ENCODE data around the gene CASP9. TPM values are rescaled to one million over a fixed set of nuclear protein-coding genes. Genes with fewer than 3 reads are reported as not detected.

The CASP9 gene
- total RNA-seq, 1 donor from 2014 or later, result 22.1 TPM

DNA sequence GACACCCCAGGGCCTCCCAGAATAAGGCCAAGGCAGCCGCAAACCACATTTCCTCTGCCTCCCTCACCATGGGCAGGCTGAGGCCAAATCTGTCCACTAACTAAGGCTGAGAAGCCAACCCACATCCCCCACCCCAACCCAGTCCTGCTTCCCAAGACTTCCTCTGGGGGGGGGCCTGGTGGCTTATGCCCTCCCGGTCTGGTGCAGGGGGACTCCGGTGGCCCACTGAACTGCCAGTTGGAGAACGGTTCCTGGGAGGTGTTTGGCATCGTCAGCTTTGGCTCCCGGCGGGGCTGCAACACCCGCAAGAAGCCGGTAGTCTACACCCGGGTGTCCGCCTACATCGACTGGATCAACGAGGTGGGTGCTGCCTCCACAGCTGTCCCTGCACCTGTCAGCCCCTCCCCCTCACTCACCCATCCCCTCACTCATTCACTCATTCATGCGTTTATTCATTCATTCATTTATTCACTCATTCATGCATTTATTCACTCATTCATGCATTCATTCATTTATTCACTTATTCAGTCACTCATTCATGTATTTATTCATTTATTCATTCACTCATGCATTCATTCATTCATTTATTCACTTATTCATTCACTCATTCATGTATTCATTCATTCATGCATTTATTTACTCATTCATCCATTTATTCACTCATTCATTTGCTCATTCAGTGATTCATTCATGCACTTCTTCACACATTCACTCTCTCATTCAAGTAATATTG is 78.5 kb downstream of the CASP9 start:
- DNase-seq (ENCODE audit: extremely low spot score in 2 of 2), result no peak
- TF ChIP-seq, protein P1, sequence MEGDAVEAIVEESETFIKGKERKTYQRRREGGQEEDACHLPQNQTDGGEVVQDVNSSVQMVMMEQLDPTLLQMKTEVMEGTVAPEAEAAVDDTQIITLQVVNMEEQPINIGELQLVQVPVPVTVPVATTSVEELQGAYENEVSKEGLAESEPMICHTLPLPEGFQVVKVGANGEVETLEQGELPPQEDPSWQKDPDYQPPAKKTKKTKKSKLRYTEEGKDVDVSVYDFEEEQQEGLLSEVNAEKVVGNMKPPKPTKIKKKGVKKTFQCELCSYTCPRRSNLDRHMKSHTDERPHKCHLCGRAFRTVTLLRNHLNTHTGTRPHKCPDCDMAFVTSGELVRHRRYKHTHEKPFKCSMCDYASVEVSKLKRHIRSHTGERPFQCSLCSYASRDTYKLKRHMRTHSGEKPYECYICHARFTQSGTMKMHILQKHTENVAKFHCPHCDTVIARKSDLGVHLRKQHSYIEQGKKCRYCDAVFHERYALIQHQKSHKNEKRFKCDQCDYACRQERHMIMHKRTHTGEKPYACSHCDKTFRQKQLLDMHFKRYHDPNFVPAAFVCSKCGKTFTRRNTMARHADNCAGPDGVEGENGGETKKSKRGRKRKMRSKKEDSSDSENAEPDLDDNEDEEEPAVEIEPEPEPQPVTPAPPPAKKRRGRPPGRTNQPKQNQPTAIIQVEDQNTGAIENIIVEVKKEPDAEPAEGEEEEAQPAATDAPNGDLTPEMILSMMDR (IDR thresholded peaks at IDR 0.05), result no peak
- TF ChIP-seq POLR2AphosphoS5 (IDR thresholded peaks at IDR 0.05; ENCODE audit: insufficient read depth in 1 of 2, low read depth in 1 of 2) (no peak), POLR2A (IDR thresholded peaks at IDR 0.05) (no peak)
- H3K9me3 ChIP-seq, result no peaks in the 10 kb centered on the region

DNA sequence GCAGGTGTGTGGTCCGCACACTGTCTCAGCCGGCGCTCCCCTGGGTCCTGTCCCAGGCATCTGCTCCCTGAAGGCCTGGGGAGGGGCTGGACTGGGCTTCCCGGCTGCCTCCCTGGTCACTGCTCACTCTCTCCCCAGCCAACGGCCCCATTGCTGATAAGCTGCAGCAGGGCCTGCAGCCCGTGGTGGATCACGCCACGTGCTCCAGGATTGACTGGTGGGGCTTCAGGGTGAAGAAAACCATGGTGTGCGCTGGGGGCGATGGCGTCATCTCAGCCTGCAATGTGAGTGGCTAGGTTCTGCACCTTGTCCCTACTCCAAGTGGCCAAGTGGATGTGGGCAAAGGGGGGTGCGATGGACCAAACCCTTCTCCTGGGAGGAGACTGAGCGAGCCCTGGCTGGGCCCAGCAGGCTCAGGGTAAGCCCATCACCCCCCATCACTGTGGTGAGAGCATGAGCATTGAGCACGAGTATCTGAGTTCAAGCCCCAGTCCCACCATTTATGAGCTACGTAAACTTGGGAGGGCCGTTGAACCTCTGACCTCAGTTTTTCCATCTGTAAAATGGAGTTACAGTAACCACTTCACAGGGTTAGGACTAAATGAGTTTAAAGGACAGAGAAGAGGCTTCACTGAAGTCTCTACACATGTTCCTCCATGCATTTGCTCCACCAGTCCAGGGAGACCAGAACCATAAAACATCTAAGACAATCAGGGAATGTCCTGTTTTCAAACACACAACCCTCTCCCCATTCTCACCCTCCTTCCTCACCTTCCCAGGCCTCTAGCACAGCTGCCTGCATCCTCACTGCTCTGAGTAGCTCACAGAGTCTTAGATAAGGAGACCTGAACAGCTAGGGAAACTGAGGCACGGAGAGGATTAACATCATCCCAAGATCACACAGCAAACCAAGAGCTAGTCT is 79.3 kb downstream of the CASP9 start:
- no peak overlapping the region for H3K27ac ChIP-seq
- intact Hi-C loops (cut with DNase I), result no loop called here

More for the DNA sequence above, 78.5 kb downstream of the CASP9 start:
- H3K4me3 ChIP-seq, result no peak overlapping the region
- H3K4me1 ChIP-seq, result no peaks in the 10 kb centered on the region
- intact Hi-C loops (cut with DNase I), result no loop called here
- no peaks in the 10 kb centered on the region for H3K36me3 ChIP-seq
- H3K27me3 ChIP-seq, result no peaks in the 10 kb centered on the region
- no peak overlapping the region for H3K27ac ChIP-seq

DNA sequence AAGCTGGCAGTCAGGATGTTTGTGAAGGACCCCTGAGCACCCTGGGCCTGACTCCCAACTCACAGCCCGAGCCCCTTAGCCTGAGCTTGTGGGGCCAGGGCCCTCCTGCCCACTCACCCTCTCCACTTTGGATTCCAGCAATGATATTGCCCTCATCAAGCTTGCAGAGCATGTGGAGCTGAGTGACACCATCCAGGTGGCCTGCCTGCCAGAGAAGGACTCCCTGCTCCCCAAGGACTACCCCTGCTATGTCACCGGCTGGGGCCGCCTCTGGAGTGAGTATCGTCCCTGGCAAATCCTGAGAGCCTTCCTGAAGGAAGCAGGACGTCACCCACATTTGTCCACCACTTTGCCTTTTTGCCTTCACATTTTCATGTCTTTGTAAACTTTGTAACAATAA is 80.7 kb downstream of the CASP9 start:
- Histone ChIP-seq H3K27me3 (no peaks in the 10 kb centered on the region), H3K36me3 (no peaks in the 10 kb centered on the region), H3K27ac (no peak overlapping the region), H3K9me3 (no peaks in the 10 kb centered on the region), H3K4me1 (no peaks in the 10 kb centered on the region), H3K4me3 (no peak overlapping the region)
- DNase-seq (ENCODE audit: extremely low spot score in 2 of 2), result no peak
- intact Hi-C loops (cut with DNase I), result no loop called here
- no peak for TF ChIP-seq POLR2A (IDR thresholded peaks at IDR 0.05)
- TF ChIP-seq POLR2AphosphoS5 (IDR thresholded peaks at IDR 0.05; ENCODE audit: insufficient read depth in 1 of 2, low read depth in 1 of 2), result no peak
- TF ChIP-seq, protein P1 (IDR thresholded peaks at IDR 0.05), result no peak

More for the DNA sequence above, 79.3 kb downstream of the CASP9 start:
- Histone ChIP-seq H3K4me3 (no peak overlapping the region), H3K27me3 (no peaks in the 10 kb centered on the region), H3K36me3 (no peaks in the 10 kb centered on the region), H3K4me1 (no peaks in the 10 kb centered on the region), H3K9me3 (no peaks in the 10 kb centered on the region)
- TF ChIP-seq POLR2A (IDR thresholded peaks at IDR 0.05) (no peak), POLR2AphosphoS5 (IDR thresholded peaks at IDR 0.05; ENCODE audit: insufficient read depth in 1 of 2, low read depth in 1 of 2) (no peak)
- TF ChIP-seq, protein P1 (IDR thresholded peaks at IDR 0.05), result no peak
- DNase-seq (ENCODE audit: extremely low spot score in 2 of 2), result no peak

DNA sequence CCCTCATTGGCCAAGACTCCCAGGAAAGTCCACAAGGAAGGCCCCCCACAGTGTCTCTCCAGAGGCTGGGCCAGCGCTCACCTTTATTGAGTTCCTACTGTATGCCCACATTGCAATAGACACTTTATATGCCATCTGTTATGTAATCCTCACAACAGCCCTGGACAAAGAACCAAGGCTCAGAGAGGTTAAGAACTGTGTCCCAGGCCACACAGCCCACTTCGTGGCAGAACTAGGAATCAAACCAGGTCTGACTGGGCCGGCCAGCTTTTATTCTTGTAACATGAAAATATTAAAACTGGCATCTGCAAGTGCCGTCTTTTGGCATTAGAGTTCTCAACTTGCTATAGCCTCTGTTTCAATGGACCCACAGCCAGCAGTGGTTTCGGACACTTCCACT is 81.3 kb downstream of the CASP9 start:
- Histone ChIP-seq H3K9me3 (no peaks in the 10 kb centered on the region), H3K4me1 (no peaks in the 10 kb centered on the region), H3K27me3 (no peaks in the 10 kb centered on the region), H3K4me3 (no peak overlapping the region), H3K27ac (no peak overlapping the region), H3K36me3 (no peaks in the 10 kb centered on the region)
- TF ChIP-seq POLR2AphosphoS5 (IDR thresholded peaks at IDR 0.05; ENCODE audit: insufficient read depth in 1 of 2, low read depth in 1 of 2) (no peak), POLR2A (IDR thresholded peaks at IDR 0.05) (no peak)
- TF ChIP-seq, protein P1 (IDR thresholded peaks at IDR 0.05), result no peak
- intact Hi-C loops (cut with DNase I), result no loop called here
- no peak for DNase-seq (ENCODE audit: extremely low spot score in 2 of 2)

Data from vagina (tissue), 2 donors.